A549 (cell line): ENCODE measurements around the gene SH3PXD2A.

Experiments used
- CEBPB ChIP-seq, 2 experiments: fragments of >200 bp in 1 of 2; sonication (Bioruptor Twin) in 1 of 2; formaldehyde crosslinking in 1 of 2; IDR thresholded peaks; 2 replicates each; pipeline ENCODE4 v1.6.1; 2012 to 2016
- TF ChIP-seq, protein P1 (sequence below): fragments of >200 bp; sonication (Bioruptor Twin); formaldehyde crosslinking; IDR thresholded peaks from 3 replicates; pipeline ENCODE4 v1.5.1; 2016

DNA sequence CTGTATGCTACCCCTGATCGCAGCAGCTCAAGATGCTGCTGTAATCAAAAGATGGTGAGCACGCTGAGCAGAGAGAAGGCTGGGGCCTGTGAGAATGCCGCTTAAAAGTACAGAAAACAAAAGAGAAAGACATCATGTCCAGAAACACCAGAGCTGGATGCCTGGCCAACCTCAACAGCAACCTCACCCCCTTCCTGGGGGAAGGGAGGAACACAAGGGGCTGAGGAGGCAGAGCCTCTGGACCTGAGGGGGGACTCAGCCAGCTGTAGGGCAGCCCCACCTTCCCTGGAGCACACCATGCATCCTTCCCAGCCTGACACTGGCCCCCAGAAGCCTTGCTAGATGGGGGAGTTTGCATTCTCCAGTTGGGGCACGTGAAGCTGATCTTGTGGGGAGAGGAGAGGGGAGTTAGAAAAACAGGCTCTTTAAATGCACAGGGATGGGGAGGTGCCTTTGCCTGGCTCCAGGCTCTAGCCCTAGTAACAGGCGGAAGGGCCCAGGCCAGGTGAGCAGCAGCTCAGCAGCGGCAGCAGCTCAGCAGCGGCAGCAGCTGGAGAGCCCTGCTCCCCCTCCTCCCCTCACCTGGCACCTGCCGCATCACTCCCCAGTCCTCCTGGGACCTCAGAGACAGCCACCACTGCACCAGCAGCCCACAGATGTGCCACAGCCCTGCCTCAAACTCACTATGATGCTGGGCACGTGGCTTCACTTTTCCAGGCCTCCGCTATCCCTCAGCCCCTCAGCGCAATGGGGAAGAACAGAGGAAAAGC, 205.5 kb downstream of the SH3PXD2A start:
- TF ChIP-seq CEBPB (IDR thresholded peaks at IDR 0.05), result no peak
- TF ChIP-seq, protein P1, sequence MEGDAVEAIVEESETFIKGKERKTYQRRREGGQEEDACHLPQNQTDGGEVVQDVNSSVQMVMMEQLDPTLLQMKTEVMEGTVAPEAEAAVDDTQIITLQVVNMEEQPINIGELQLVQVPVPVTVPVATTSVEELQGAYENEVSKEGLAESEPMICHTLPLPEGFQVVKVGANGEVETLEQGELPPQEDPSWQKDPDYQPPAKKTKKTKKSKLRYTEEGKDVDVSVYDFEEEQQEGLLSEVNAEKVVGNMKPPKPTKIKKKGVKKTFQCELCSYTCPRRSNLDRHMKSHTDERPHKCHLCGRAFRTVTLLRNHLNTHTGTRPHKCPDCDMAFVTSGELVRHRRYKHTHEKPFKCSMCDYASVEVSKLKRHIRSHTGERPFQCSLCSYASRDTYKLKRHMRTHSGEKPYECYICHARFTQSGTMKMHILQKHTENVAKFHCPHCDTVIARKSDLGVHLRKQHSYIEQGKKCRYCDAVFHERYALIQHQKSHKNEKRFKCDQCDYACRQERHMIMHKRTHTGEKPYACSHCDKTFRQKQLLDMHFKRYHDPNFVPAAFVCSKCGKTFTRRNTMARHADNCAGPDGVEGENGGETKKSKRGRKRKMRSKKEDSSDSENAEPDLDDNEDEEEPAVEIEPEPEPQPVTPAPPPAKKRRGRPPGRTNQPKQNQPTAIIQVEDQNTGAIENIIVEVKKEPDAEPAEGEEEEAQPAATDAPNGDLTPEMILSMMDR, result no peak
